ENCODE data around the gene MRTFA.

- TF ChIP-seq CTCF (IDR thresholded peaks at IDR 0.05) (no peak), EZH2phosphoT487 (IDR thresholded peaks at IDR 0.05) (no peak), EZH2 (IDR thresholded peaks at IDR 0.05) (no peak)
Observed at GRCh38 chr22:40472051-40472450, 164.5 kb downstream of the MRTFA start.
